HG02840 (cell line): ENCODE measurements around the gene TNFRSF11A.

Experiments
- ATAC-seq: cut with Tn5 transposase; IDR thresholded peaks from one replicate; pipeline ENCODE4 v1.9.1; 2021; ENCODE audit warnings: mild to moderate bottlenecking, moderate library complexity, moderate number of reproducible peaks; ENCODE audit not compliant: unreplicated experiment, low FRiP score

The TNFRSF11A gene

GRCh38 chr18:62341473-62341872 is 16.4 kb downstream of the TNFRSF11A start:
- no peak for ATAC-seq

- ATAC-seq: no peak
Measured at GRCh38 chr18:62342884-62343283, 17.8 kb downstream of the TNFRSF11A start.

- no peak for ATAC-seq
Measured at GRCh38 chr18:62343316-62343715, 18.2 kb downstream of the TNFRSF11A start.

GRCh38 chr18:62345909-62346308 is 20.8 kb downstream of the TNFRSF11A start:
- no peak for ATAC-seq

GRCh38 chr18:62346333-62347088 is 21.4 kb downstream of the TNFRSF11A start:
- no peak for ATAC-seq

- no peak for ATAC-seq
Measured at GRCh38 chr18:62347089-62347506, 22.0 kb downstream of the TNFRSF11A start.

- no peak for ATAC-seq
Measured at GRCh38 chr18:62348474-62348873, 23.4 kb downstream of the TNFRSF11A start.

GRCh38 chr18:62353170-62353569 is 28.1 kb downstream of the TNFRSF11A start:
- ATAC-seq: no peak

GRCh38 chr18:62354151-62354550 is 29.0 kb downstream of the TNFRSF11A start:
- no peak for ATAC-seq

- no peak for ATAC-seq
Measured at GRCh38 chr18:62357079-62357719, 32.1 kb downstream of the TNFRSF11A start.

- no peak for ATAC-seq
Measured at GRCh38 chr18:62360805-62361204, 35.7 kb downstream of the TNFRSF11A start.

GRCh38 chr18:62361288-62361687 is 36.2 kb downstream of the TNFRSF11A start:
- ATAC-seq: no peak

- ATAC-seq: no peak
Measured at GRCh38 chr18:62364558-62364957, 39.4 kb downstream of the TNFRSF11A start.

- no peak for ATAC-seq
Measured at GRCh38 chr18:62365420-62365819, 40.3 kb downstream of the TNFRSF11A start.

GRCh38 chr18:62366992-62367391 is 41.9 kb downstream of the TNFRSF11A start:
- ATAC-seq: no peak

- ATAC-seq: peak; percentile 72
Measured at GRCh38 chr18:62368100-62368499, 43.0 kb downstream of the TNFRSF11A start.

- no peak for ATAC-seq
Measured at GRCh38 chr18:62369129-62369644, 44.1 kb downstream of the TNFRSF11A start.

GRCh38 chr18:62370366-62370765 is 45.3 kb downstream of the TNFRSF11A start:
- no peak for ATAC-seq

- ATAC-seq: no peak
Measured at GRCh38 chr18:62371436-62371835, 46.3 kb downstream of the TNFRSF11A start.

GRCh38 chr18:62372156-62372555 is 47.0 kb downstream of the TNFRSF11A start:
- ATAC-seq: no peak

GRCh38 chr18:62372882-62373281 is 47.8 kb downstream of the TNFRSF11A start:
- ATAC-seq: no peak
